Measurements from ENCODE around the gene INTS6.

INTS6 gene

DNA sequence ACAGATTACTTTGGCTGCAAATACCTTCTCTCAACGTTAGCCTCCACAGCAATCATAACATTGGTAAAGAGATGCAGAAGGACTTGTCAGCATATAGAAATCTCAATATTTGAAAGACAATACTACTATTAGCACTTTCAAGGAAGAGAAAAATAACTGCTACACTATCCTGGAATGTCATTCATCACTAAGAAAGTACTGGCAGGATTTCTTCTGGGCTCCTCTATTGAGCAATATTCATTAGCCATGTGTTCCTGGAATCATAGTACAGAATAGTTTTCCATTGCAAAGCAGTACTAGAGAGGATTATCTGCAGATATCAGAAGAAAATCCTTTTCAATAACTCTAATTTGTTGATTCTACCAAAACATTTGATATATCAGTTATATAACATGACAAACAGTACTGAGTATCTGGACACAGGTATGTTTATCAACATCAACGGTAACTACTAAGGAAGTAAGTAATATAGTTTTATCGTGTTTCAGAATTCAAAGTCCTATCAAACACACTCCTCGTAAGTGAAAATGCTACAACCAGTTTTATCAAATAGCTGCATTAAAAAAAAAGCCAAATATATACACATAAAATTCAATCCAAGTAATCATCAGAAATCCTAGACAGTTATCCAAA is 27.3 kb downstream of the INTS6 start:
- no peak for DNase-seq (ENCODE audit: low read depth)
- H3K4me3 ChIP-seq (ENCODE audit: low read depth, low read length): no peak overlapping the region
- TF ChIP-seq, protein P1, sequence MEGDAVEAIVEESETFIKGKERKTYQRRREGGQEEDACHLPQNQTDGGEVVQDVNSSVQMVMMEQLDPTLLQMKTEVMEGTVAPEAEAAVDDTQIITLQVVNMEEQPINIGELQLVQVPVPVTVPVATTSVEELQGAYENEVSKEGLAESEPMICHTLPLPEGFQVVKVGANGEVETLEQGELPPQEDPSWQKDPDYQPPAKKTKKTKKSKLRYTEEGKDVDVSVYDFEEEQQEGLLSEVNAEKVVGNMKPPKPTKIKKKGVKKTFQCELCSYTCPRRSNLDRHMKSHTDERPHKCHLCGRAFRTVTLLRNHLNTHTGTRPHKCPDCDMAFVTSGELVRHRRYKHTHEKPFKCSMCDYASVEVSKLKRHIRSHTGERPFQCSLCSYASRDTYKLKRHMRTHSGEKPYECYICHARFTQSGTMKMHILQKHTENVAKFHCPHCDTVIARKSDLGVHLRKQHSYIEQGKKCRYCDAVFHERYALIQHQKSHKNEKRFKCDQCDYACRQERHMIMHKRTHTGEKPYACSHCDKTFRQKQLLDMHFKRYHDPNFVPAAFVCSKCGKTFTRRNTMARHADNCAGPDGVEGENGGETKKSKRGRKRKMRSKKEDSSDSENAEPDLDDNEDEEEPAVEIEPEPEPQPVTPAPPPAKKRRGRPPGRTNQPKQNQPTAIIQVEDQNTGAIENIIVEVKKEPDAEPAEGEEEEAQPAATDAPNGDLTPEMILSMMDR (IDR thresholded peaks at IDR 0.05; ENCODE audit: low read depth, low read length, missing control alignments): no peak

- TF ChIP-seq, protein P1 (IDR thresholded peaks at IDR 0.05; ENCODE audit: low read depth, low read length, missing control alignments): no peak
- H3K4me3 ChIP-seq (ENCODE audit: low read depth, low read length): no peak overlapping the region
- no peak for DNase-seq (ENCODE audit: low read depth)
These were observed 29.1 kb downstream of the INTS6 start for GRCh38 chr13:51423766-51424165.

GRCh38 chr13:51422484-51422883 is 30.4 kb downstream of the INTS6 start:
- TF ChIP-seq, protein P1 (IDR thresholded peaks at IDR 0.05; ENCODE audit: low read depth, low read length, missing control alignments): no peak
- no peak overlapping the region for H3K4me3 ChIP-seq (ENCODE audit: low read depth, low read length)
- DNase-seq (ENCODE audit: low read depth): no peak

DNA sequence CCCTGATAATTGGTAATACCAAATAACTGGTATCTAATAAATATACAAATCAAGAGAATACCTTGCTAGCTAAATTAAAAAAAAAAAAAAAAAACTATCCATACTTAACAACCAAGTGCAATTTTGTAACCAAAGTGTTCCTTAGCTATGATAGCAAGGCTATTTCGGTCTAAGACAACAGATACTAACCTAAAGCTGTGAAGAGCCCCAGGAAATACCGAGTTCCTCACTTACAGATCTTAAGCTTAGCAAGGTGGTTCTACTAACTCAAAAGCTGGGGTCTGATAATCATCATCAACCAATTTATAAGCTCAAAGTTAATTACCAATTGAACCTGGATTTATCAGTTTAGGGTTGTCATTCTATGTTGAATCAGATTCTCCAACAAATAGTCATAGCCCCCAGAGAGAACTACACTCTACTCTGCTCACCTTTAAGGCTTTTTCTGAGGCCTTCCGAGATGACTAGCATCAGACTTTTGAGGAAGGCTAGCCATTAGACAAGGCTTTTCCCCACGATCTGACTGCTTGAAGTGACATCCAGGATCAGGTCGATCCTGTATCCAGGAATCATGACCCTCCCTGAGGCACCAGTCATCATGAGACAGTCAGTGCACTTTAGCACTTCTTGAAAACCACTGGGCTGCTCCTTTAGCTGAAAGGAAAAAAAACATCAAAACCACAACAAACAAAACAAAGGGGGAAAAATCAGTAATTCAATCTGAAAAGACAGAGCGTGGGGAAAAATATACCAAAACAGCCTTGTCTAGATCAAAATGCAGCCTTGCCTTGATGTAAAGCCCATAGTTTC is 31.9 kb downstream of the INTS6 start:
- DNase-seq (ENCODE audit: low read depth): no peak
- TF ChIP-seq, protein P1 (IDR thresholded peaks at IDR 0.05; ENCODE audit: low read depth, low read length, missing control alignments): no peak
- H3K4me3 ChIP-seq (ENCODE audit: low read depth, low read length): no peak overlapping the region

- TF ChIP-seq, protein P1 (IDR thresholded peaks at IDR 0.05; ENCODE audit: low read depth, low read length, missing control alignments): no peak
- no peak overlapping the region for H3K4me3 ChIP-seq (ENCODE audit: low read depth, low read length)
- DNase-seq (ENCODE audit: low read depth): no peak
These were observed 33.7 kb downstream of the INTS6 start for GRCh38 chr13:51419001-51419636.

DNA sequence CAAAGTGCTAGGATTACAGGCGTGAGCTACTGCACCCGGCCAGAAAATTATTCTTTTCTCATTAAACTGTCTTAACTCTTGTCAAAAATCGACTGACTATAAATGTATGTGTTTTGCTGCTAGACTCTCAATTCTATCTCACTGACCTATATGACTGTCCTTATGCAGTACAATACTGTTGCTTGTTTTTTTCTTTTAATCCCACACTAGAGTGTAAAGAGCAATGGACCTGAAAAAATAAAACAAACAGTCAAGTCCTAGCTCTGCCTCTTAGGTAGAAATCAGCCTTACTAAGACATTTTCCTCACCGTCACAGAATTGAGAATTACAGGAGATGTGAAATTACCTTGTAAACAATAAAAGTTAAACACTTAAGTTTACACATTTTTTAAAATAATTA is 35.1 kb downstream of the INTS6 start:
- TF ChIP-seq, protein P1 (IDR thresholded peaks at IDR 0.05; ENCODE audit: low read depth, low read length, missing control alignments): no peak
- H3K4me3 ChIP-seq (ENCODE audit: low read depth, low read length): no peak overlapping the region
- no peak for DNase-seq (ENCODE audit: low read depth)

Measured in GM12864 (cell line).